Panc1 (cell line): Measurements from ENCODE around the gene ZDHHC1. TPM values are rescaled to one million over a fixed set of nuclear protein-coding genes. Genes with fewer than 3 reads are reported as not detected.

ENCODE experiments used
- ATAC-seq: fragments of 200-7000 bp; cut with Tn5 transposase; 2 replicates; pipeline ENCODE4 v1.9.1; 2020; ENCODE audit warnings: mild to moderate bottlenecking, moderate library complexity
- BruUV-seq: library from RNA; stranded (reverse); fragments of 400-500 nt; replicated peaks from 2 replicates; lab custom pipeline; 2021; lab: Mats Ljungman, UMichigan
- CTCF ChIA-PET: fragments of 300-600 bp; sonication (Branson Sonifier 250); formaldehyde crosslinking; loops from one replicate; lab custom pipeline; 2022; ENCODE audit warnings: antibody characterized with exemption; lab: Charles Lee
- POLR2A ChIA-PET: fragments of 300-600 bp; sonication (Branson Sonifier 250); formaldehyde crosslinking; loops from one replicate; lab custom pipeline; 2022; ENCODE audit warnings: antibody characterized with exemption; lab: Charles Lee
- DNase-seq: peaks from one replicate; pipeline ENCODE4 v3.0.0-alpha.2; 2010; ENCODE audit warnings: low read depth, low spot score
- H3K27ac ChIP-seq: 2 replicates; pipeline ENCODE4 v1.5.1; 2011; ENCODE audit warnings: mild to moderate bottlenecking, low read length, inconsistent platforms
- H3K27me3 ChIP-seq: fragments of 200-500 bp; sonication (Bioruptor generic); 2 replicates; pipeline ENCODE4 v1.6.0; 2014; ENCODE audit warnings: low read length, inconsistent platforms; ENCODE audit not compliant: control insufficient read depth, insufficient read depth
- H3K36me3 ChIP-seq: fragments of 200-500 bp; sonication (Bioruptor generic); 2 replicates; pipeline ENCODE4 v1.5.1; 2014; ENCODE audit warnings: inconsistent platforms, mild to moderate bottlenecking, low read length, moderate library complexity; ENCODE audit not compliant: control insufficient read depth, insufficient read depth
- H3K4me1 ChIP-seq: 2 replicates; pipeline ENCODE4 v1.5.1; 2011; ENCODE audit warnings: inconsistent platforms, mild to moderate bottlenecking, low read length, moderate library complexity; ENCODE audit not compliant: control insufficient read depth, insufficient read depth
- H3K4me3 ChIP-seq, 2 experiments: 2 replicates each; pipeline ENCODE4 v1.5.1; 2011 to 2012; ENCODE audit warnings: low read depth in 2 of 2, low read length in 2 of 2, mild to moderate bottlenecking in 2 of 2, inconsistent platforms in 1 of 2, moderate library complexity in 1 of 2
- H3K9me3 ChIP-seq: fragments of 200-500 bp; sonication (Bioruptor generic); 2 replicates; pipeline ENCODE4 v1.5.1; 2014; ENCODE audit warnings: low read depth, mild to moderate bottlenecking, inconsistent platforms, low read length, moderate library complexity; ENCODE audit not compliant: control insufficient read depth, insufficient read depth
- CTCF ChIP-seq: fragments of 450-650 bp; IDR thresholded peaks from 2 replicates; pipeline ENCODE4 v1.5.1; 2017; ENCODE audit warnings: mild to moderate bottlenecking
- POLR2AphosphoS5 ChIP-seq: IDR thresholded peaks from 2 replicates; pipeline ENCODE4 v1.6.1; 2012; ENCODE audit warnings: mild to moderate bottlenecking, low read depth, low read length, moderate library complexity
- SIN3A ChIP-seq: IDR thresholded peaks from 2 replicates; pipeline ENCODE4 v1.6.1; 2012; ENCODE audit warnings: low read depth, mild to moderate bottlenecking, low read length, moderate library complexity, borderline replicate concordance; ENCODE audit not compliant: insufficient read depth
- TCF7L2 ChIP-seq: IDR thresholded peaks from 2 replicates; pipeline ENCODE4 v1.6.1; 2011; ENCODE audit warnings: mild to moderate bottlenecking, low read depth, low read length, inconsistent platforms
- in situ Hi-C: cut with HindIII; loops from 2 replicates; pipeline ENCODE4 v1.10.0; 2016; ENCODE audit warnings: low sequenced_read_pairs, low pct_unique_long_range_greater_than_20kb
- intact Hi-C: fragments of 100-400 bp; cut with micrococcal nuclease; formaldehyde crosslinking; loops from one replicate; pipeline ENCODE4 v1.10.0; 2022; ENCODE audit not compliant: unreplicated experiment
- total RNA-seq: library from RNA; stranded (reverse); gene quantifications from one replicate; pipeline ENCODE4 v1.2.1, GENCODE V29; 2021; ENCODE audit not compliant: unreplicated experiment
- TF ChIP-seq, protein P1 (sequence below), 2 experiments: IDR thresholded peaks; 2 replicates each; pipeline ENCODE4 v1.6.1; 2011 to 2012; ENCODE audit warnings: low read depth in 2 of 2, control low read depth in 1 of 2, low read length in 1 of 2, mild to moderate bottlenecking in 1 of 2, moderate library complexity in 1 of 2; ENCODE audit not compliant: insufficient read depth in 1 of 2

Gene ZDHHC1
- total RNA-seq, 1 experiment from 2014 or later = 7.8 TPM

GRCh38 chr16:67431775-67432505 lies 15.7 kb upstream of the ZDHHC1 start:
- in situ Hi-C loops = no loop called here
- Histone ChIP-seq H3K9me3 (no peaks in the 10 kb centered on the region), H3K36me3 (no peaks in the 10 kb centered on the region), H3K4me1 (peaks cover 2% of the 10 kb centered on the region; the same call in 1 of the 2 replicates), H3K27ac (no peak overlapping the region), H3K27me3 (no peaks in the 10 kb centered on the region), H3K4me3 (peak overlapping the region; percentile 28 to 41)
- ChIA-PET CTCF (interaction anchor here (0.6 kb wide), 1 partner anchor 232 kb away, joined by 5 read pairs; no protein-coding TSS in a partner anchor), POLR2A (no interaction called here)
- BruUV-seq = no TSS peak
- intact Hi-C loops = no loop called here
- TF ChIP-seq TCF7L2 (no peak), SIN3A (no peak), CTCF (no peak), POLR2AphosphoS5 (no peak)
- TF ChIP-seq, protein P1, sequence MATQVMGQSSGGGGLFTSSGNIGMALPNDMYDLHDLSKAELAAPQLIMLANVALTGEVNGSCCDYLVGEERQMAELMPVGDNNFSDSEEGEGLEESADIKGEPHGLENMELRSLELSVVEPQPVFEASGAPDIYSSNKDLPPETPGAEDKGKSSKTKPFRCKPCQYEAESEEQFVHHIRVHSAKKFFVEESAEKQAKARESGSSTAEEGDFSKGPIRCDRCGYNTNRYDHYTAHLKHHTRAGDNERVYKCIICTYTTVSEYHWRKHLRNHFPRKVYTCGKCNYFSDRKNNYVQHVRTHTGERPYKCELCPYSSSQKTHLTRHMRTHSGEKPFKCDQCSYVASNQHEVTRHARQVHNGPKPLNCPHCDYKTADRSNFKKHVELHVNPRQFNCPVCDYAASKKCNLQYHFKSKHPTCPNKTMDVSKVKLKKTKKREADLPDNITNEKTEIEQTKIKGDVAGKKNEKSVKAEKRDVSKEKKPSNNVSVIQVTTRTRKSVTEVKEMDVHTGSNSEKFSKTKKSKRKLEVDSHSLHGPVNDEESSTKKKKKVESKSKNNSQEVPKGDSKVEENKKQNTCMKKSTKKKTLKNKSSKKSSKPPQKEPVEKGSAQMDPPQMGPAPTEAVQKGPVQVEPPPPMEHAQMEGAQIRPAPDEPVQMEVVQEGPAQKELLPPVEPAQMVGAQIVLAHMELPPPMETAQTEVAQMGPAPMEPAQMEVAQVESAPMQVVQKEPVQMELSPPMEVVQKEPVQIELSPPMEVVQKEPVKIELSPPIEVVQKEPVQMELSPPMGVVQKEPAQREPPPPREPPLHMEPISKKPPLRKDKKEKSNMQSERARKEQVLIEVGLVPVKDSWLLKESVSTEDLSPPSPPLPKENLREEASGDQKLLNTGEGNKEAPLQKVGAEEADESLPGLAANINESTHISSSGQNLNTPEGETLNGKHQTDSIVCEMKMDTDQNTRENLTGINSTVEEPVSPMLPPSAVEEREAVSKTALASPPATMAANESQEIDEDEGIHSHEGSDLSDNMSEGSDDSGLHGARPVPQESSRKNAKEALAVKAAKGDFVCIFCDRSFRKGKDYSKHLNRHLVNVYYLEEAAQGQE (IDR thresholded peaks at IDR 0.05; ENCODE audit: insufficient read depth in 1 of 2, low read depth in 2 of 2, low read length in 1 of 2) = no peak
- ATAC-seq = no peak
- no peak for DNase-seq

DNA sequence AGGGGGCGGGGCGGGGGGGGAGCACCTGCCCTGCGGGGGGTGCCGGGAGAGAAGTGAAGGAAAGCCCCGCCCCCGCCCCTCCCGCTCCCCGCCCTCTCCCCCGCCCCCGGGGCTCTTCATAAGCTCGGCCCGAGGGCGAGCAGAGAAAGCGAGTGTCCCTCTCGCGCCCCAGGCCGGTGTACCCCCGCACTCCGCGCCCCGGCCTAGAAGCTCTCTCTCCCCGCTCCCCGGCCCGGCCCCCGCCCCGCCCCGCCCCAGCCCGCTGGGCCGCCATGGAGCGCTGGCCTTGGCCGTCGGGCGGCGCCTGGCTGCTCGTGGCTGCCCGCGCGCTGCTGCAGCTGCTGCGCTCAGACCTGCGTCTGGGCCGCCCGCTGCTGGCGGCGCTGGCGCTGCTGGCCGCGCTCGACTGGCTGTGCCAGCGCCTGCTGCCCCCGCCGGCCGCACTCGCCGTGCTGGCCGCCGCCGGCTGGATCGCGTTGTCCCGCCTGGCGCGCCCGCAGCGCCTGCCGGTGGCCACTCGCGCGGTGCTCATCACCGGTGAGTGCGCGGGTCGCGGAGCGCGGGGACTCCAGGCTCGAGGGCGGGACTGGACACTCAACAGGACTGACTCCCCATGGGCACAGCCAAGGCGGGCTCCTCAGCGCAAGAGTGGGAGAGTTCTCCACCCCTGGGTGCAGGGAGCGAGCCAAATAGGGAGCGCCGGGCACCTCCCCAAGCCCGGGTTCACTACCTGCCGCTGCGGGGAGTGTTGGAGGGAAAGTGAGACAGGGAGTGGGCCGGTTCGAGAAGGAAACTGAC lies 14.9 kb upstream of the ZDHHC1 start, which contains the start of gene HSD11B2:
Gene HSD11B2 (plus strand): TSS at position 145 of the 798 bp plus-strand sequence. CDS start 128 bp downstream, at position 273.
- no peaks in the 10 kb centered on the region for H3K9me3 ChIP-seq
- peak within 1 kb of the TSS; percentile 32 to 41 for H3K4me3 ChIP-seq
- intact Hi-C loops (no loop called here), in situ Hi-C loops (no loop called here)
- CTCF ChIA-PET = interaction anchor here (0.6 to 0.7 kb wide), 3 partner anchors 9 to 231 kb away, joined by 3 to 5 read pairs (median 3); no protein-coding TSS in a partner anchor
- no peaks in the 10 kb centered on the region for H3K36me3 ChIP-seq
- ATAC-seq = peak; percentile 83
- POLR2A ChIA-PET = no interaction called here
- DNase-seq = no peak
- H3K4me1 ChIP-seq = peaks cover 2% of the 10 kb centered on the region; the same call in 1 of the 2 replicates
- no peaks in the 10 kb centered on the region for H3K27me3 ChIP-seq
- TF ChIP-seq CTCF = no peak; the same call in 1 of the 2 replicates
- no peak for TF ChIP-seq TCF7L2
- TF ChIP-seq, protein P1 (IDR thresholded peaks at IDR 0.05; ENCODE audit: insufficient read depth in 1 of 2, low read depth in 2 of 2, low read length in 1 of 2) = no peak
- no peak for TF ChIP-seq SIN3A
- TF ChIP-seq POLR2AphosphoS5 = no peak
- BruUV-seq = no TSS peak
- H3K27ac ChIP-seq = no peak within 1 kb of the TSS
